PC-9 (cell line): Measurements from ENCODE around the gene MID1IP1.

Experiments
- EZH2 ChIP-seq: fragments of 200-600 bp; sonication (generic); IDR thresholded peaks from 2 replicates; pipeline ENCODE4 v1.8.0; 2017; ENCODE audit warnings: antibody characterized with exemption, low read depth
- TF ChIP-seq, protein P1 (sequence below): fragments of 200-600 bp; sonication (generic); conservative IDR thresholded peaks from 2 replicates; pipeline ENCODE4 v1.6.1; 2017; ENCODE audit warnings: mixed run types, antibody characterized with exemption, mild to moderate bottlenecking, moderate library complexity

DNA sequence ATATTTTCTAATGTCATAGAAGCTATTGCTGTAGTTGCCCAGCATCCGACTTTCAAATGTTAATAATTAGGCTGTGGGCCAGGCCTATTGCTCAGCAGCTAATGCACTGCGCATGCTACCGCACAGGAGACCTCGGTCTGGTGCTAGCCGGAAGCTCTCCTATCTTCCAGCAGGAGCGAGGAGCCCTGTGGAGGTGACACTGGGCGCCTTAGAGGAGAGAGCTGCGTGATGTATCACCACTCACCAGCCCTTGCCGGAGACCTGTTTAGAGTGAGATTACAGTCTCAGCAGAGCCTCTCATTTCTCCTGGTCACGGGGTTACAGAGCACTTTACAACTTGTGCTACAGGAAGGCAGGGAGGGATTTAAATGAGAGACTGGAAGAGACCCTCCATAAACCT is 31.1 kb upstream of the MID1IP1 start:
- TF ChIP-seq, protein P1, sequence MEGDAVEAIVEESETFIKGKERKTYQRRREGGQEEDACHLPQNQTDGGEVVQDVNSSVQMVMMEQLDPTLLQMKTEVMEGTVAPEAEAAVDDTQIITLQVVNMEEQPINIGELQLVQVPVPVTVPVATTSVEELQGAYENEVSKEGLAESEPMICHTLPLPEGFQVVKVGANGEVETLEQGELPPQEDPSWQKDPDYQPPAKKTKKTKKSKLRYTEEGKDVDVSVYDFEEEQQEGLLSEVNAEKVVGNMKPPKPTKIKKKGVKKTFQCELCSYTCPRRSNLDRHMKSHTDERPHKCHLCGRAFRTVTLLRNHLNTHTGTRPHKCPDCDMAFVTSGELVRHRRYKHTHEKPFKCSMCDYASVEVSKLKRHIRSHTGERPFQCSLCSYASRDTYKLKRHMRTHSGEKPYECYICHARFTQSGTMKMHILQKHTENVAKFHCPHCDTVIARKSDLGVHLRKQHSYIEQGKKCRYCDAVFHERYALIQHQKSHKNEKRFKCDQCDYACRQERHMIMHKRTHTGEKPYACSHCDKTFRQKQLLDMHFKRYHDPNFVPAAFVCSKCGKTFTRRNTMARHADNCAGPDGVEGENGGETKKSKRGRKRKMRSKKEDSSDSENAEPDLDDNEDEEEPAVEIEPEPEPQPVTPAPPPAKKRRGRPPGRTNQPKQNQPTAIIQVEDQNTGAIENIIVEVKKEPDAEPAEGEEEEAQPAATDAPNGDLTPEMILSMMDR: no peak
- TF ChIP-seq EZH2: no peak
